Left lung (tissue), 10 donors: ENCODE data around the gene RGMB. TPM values are rescaled to one million over a fixed set of nuclear protein-coding genes. Genes with fewer than 3 reads are reported as not detected.

Experiments used
- ATAC-seq: fragments of 200-7000 bp; cut with Tn5 transposase; one replicate; pipeline ENCODE4 v1.9.1; 2020; ENCODE audit warnings: moderate library complexity
- DNase-seq, 4 donors: peaks; one replicate each; pipeline ENCODE4 v3.0.0-alpha.2; 2013 to 2020
- H3K27ac ChIP-seq, 2 donors: fragments of 200-600 bp; sonication (generic) in 1 of 2; one replicate each; pipeline versions ENCODE4 v1.5.0 to v1.8.0; 2020 to 2021
- H3K27me3 ChIP-seq, 2 donors: fragments of 200-600 bp; sonication (generic) in 1 of 2; one replicate each; pipeline versions ENCODE4 v1.5.0 to v1.8.0; 2020 to 2021
- H3K36me3 ChIP-seq, 2 donors: fragments of 200-600 bp; sonication (generic) in 1 of 2; one replicate each; pipeline versions ENCODE4 v1.5.0 to v1.8.0; 2020 to 2021
- H3K4me1 ChIP-seq, 2 donors: fragments of 200-600 bp; one replicate each; pipeline ENCODE4 v1.8.0; 2021
- H3K4me3 ChIP-seq, 2 donors: fragments of 200-600 bp; sonication (generic) in 1 of 2; one replicate each; pipeline versions ENCODE4 v1.5.0 to v1.8.0; 2020 to 2021; ENCODE audit warnings: mild to moderate bottlenecking in 1 of 2
- H3K9me3 ChIP-seq, 2 donors: fragments of 200-600 bp; sonication (generic) in 1 of 2; one replicate each; pipeline versions ENCODE4 v1.5.0 to v1.8.0; 2020 to 2021
- CTCF ChIP-seq, 2 donors: fragments of 200-600 bp; sonication (generic) in 1 of 2; IDR thresholded peaks; one replicate each; pipeline versions ENCODE4 v1.5.0 to v1.8.0; 2021; ENCODE audit warnings: antibody characterized with exemption in 2 of 2
- intact Hi-C, 2 donors: fragments of 100-400 bp; cut with DNase I; formaldehyde crosslinking; loops; one replicate each; pipeline versions ENCODE4 v1.11.2 to v1.14.2; 2022
- polyA plus RNA-seq, 6 donors: library from polyadenylated mRNA; unstranded; fragments of 120-200 nt; gene quantifications; one replicate each; pipeline ENCODE4 v1.2.1, GENCODE V29; 2013; ENCODE audit not compliant: insufficient read length in 6 of 6
- total RNA-seq, 2 donors: library from RNA; stranded (reverse); fragmentation: NEBNext Ultra II Directional; extraction: Animal tissue kit (Norgen Biotek cat#: 25700); gene quantifications; one replicate each; pipeline ENCODE4 v1.2.1, GENCODE V29; 2021
- donor health status: DM: no; HTN: yes; CAD: no.
- donor health status: DM: no; HTN: no; CAD: no.

RGMB gene
- total and polyA plus RNA-seq, 8 donors, result 12.2 to 21.3 (median 15.7) TPM

GRCh38 chr5:98793223-98793622, 19.8 kb downstream of the RGMB start:
- peaks cover 0 to 8% of the 10 kb centered on the region in 2 donors for H3K36me3 ChIP-seq
- no peak overlapping the region for H3K27ac ChIP-seq
- H3K4me3 ChIP-seq, result no peak overlapping the region
- TF ChIP-seq CTCF (IDR thresholded peaks at IDR 0.05), result no peak
- H3K27me3 ChIP-seq, result no peaks in the 10 kb centered on the region
- intact Hi-C loops, result no loop called here
- H3K4me1 ChIP-seq, result peaks cover 3 to 7% of the 10 kb centered on the region in 2 donors
- H3K9me3 ChIP-seq, result no peaks in the 10 kb centered on the region
- DNase-seq, result no peak
- ATAC-seq, result no peak

- H3K27ac ChIP-seq, result no peak overlapping the region
- H3K36me3 ChIP-seq, result peaks cover 0 to 8% of the 10 kb centered on the region in 2 donors
- no peak for TF ChIP-seq CTCF (IDR thresholded peaks at IDR 0.05)
- H3K4me1 ChIP-seq, result peaks cover 3 to 7% of the 10 kb centered on the region in 2 donors
- ATAC-seq (no peak), DNase-seq (no peak)
- H3K27me3 ChIP-seq, result no peaks in the 10 kb centered on the region
- no peaks in the 10 kb centered on the region for H3K9me3 ChIP-seq
- H3K4me3 ChIP-seq, result no peak overlapping the region
- intact Hi-C loops, result no loop called here
These were observed 20.5 kb downstream of the RGMB start for GRCh38 chr5:98794001-98794400.

GRCh38 chr5:98794414-98795080, 21.1 kb downstream of the RGMB start:
- Histone ChIP-seq H3K27me3 (no peaks in the 10 kb centered on the region), H3K9me3 (no peaks in the 10 kb centered on the region), H3K27ac (no peak overlapping the region), H3K36me3 (peaks cover 0 to 8% of the 10 kb centered on the region in 2 donors), H3K4me3 (no peak overlapping the region), H3K4me1 (peaks cover 3 to 7% of the 10 kb centered on the region in 2 donors)
- intact Hi-C loops, result no loop called here
- TF ChIP-seq CTCF (IDR thresholded peaks at IDR 0.05), result no peak
- DNase-seq (no peak), ATAC-seq (no peak)

- peaks cover 0 to 8% of the 10 kb centered on the region in 2 donors for H3K36me3 ChIP-seq
- DNase-seq (no peak), ATAC-seq (no peak)
- no peak overlapping the region for H3K27ac ChIP-seq
- no peak for TF ChIP-seq CTCF (IDR thresholded peaks at IDR 0.05)
- no peaks in the 10 kb centered on the region for H3K27me3 ChIP-seq
- peaks cover 0 to 7% of the 10 kb centered on the region in 2 donors for H3K4me1 ChIP-seq
- intact Hi-C loops, result no loop called here
- no peak overlapping the region for H3K4me3 ChIP-seq
- no peaks in the 10 kb centered on the region for H3K9me3 ChIP-seq
These were observed 21.8 kb downstream of the RGMB start for GRCh38 chr5:98795243-98795642.

GRCh38 chr5:98796197-98796972, 22.9 kb downstream of the RGMB start:
- H3K27me3 ChIP-seq, result no peaks in the 10 kb centered on the region
- peak in 2 of 4 donors; percentile 42 to 56 for DNase-seq
- intact Hi-C loops, result no loop called here
- peak; percentile 92 for ATAC-seq
- no peak overlapping the region for H3K4me3 ChIP-seq
- H3K9me3 ChIP-seq, result no peaks in the 10 kb centered on the region
- no peak overlapping the region for H3K27ac ChIP-seq
- TF ChIP-seq CTCF (IDR thresholded peaks at IDR 0.05), result peak; percentile 49 to 73
- peaks cover 0 to 8% of the 10 kb centered on the region in 2 donors for H3K36me3 ChIP-seq
- H3K4me1 ChIP-seq, result peaks cover 0 to 7% of the 10 kb centered on the region in 2 donors
